Esophagus muscularis mucosa (tissue), 3 donors: Measurements from ENCODE around the gene WDR59.

ENCODE experiments used
- POLR2AphosphoS5 ChIP-seq, 2 donors: sonication (generic); formaldehyde crosslinking; IDR thresholded peaks; one replicate each; pipeline ENCODE4 v1.6.1; 2017; ENCODE audit warnings: antibody characterized with exemption in 2 of 2
- TF ChIP-seq, protein P1 (sequence below), 3 experiments: fragments of 200-600 bp in 2 of 3; fragments of 450-650 bp in 1 of 3; sonication (generic) in 2 of 3; IDR thresholded peaks; one replicate each; pipeline ENCODE4 v1.5.1; 2017 to 2019; ENCODE audit warnings: antibody characterized with exemption in 3 of 3, mild to moderate bottlenecking in 2 of 3, moderate library complexity in 1 of 3

GRCh38 chr16:74903120-74903519 is 81.8 kb downstream of the WDR59 start:
- TF ChIP-seq, protein P1, sequence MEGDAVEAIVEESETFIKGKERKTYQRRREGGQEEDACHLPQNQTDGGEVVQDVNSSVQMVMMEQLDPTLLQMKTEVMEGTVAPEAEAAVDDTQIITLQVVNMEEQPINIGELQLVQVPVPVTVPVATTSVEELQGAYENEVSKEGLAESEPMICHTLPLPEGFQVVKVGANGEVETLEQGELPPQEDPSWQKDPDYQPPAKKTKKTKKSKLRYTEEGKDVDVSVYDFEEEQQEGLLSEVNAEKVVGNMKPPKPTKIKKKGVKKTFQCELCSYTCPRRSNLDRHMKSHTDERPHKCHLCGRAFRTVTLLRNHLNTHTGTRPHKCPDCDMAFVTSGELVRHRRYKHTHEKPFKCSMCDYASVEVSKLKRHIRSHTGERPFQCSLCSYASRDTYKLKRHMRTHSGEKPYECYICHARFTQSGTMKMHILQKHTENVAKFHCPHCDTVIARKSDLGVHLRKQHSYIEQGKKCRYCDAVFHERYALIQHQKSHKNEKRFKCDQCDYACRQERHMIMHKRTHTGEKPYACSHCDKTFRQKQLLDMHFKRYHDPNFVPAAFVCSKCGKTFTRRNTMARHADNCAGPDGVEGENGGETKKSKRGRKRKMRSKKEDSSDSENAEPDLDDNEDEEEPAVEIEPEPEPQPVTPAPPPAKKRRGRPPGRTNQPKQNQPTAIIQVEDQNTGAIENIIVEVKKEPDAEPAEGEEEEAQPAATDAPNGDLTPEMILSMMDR (IDR thresholded peaks at IDR 0.05) = no peak
- TF ChIP-seq POLR2AphosphoS5 (IDR thresholded peaks at IDR 0.05) = no peak
